A549 (cell line): ENCODE data around the gene RTN4RL1. TPM values are rescaled to one million over a fixed set of nuclear protein-coding genes. Genes with fewer than 3 reads are reported as not detected.

Source experiments
- ATAC-seq, 2 experiments: fragments of 200-7000 bp in 1 of 2; fragments of >200 bp in 1 of 2; cut with Nextera tagmentation in 1 of 2; cut with Tn5 transposase in 1 of 2; 3 replicates each; pipeline versions ENCODE4 v1.8.0 to v1.9.1; 2018 to 2020; ENCODE audit warnings: mild to moderate bottlenecking in 1 of 2, moderate library complexity in 1 of 2
- CTCF ChIA-PET: fragments of 300-600 bp; sonication (Branson Sonifier 250); formaldehyde crosslinking; extraction: SDS; loops from one replicate; lab custom pipeline; 2021; ENCODE audit warnings: antibody characterized with exemption, inconsistent platforms; lab: Yijun Ruan, JAX
- POLR2A ChIA-PET: fragments of 350-600 bp; formaldehyde crosslinking; extraction: SDS; loops from one replicate; lab custom pipeline; 2021; ENCODE audit warnings: antibody characterized with exemption, inconsistent platforms; lab: Yijun Ruan, JAX
- DNase-seq, 2 experiments: peaks; one replicate each; pipeline versions ENCODE4 v3.0.0 to v3.0.0-alpha.2; 2011 to 2016; ENCODE audit warnings: low read depth in 1 of 2, low spot score in 1 of 2
- FAIRE-seq: peaks from 2 replicates; lab custom pipeline; 2011; peaks lifted over from hg19 to GRCh38; lab: Jason Lieb, UNC
- H3K27ac ChIP-seq, 2 experiments: fragments of >200 bp; sonication (Bioruptor Twin); formaldehyde crosslinking; 3 replicates each; pipeline ENCODE4 v1.5.1; 2016 to 2017
- H3K4me1 ChIP-seq: fragments of >200 bp; sonication (Bioruptor Twin); formaldehyde crosslinking; 3 replicates; pipeline ENCODE4 v1.6.1; 2016
- H3K4me2 ChIP-seq: fragments of >200 bp; sonication (Bioruptor Twin); formaldehyde crosslinking; 3 replicates; pipeline ENCODE4 v1.6.1; 2016
- H3K4me3 ChIP-seq: fragments of >200 bp; sonication (Bioruptor Twin); formaldehyde crosslinking; 3 replicates; pipeline ENCODE4 v1.5.1; 2016
- H3K9me3 ChIP-seq: fragments of >200 bp; sonication (Bioruptor Twin); formaldehyde crosslinking; 3 replicates; pipeline ENCODE4 v1.6.1; 2016
- BCL3 ChIP-seq: fragments of >200 bp; sonication (Bioruptor Twin); formaldehyde crosslinking; IDR thresholded peaks from 3 replicates; pipeline ENCODE4 v1.6.1; 2016
- BHLHE40 ChIP-seq: IDR thresholded peaks from 2 replicates; pipeline ENCODE4 v1.6.1; 2012; ENCODE audit warnings: low read depth, low read length, inconsistent platforms
- CBX2 ChIP-seq: fragments of 200-600 bp; sonication (generic); IDR thresholded peaks from 2 replicates; pipeline ENCODE4 v1.6.1; 2016; ENCODE audit warnings: low read depth, mild to moderate bottlenecking, borderline replicate concordance
- CHD2 ChIP-seq: fragments of 150-350 bp; IDR thresholded peaks from 2 replicates; pipeline ENCODE4 v1.6.1; 2014; ENCODE audit warnings: low read length; ENCODE audit not compliant: partially characterized antibody
- EP300 ChIP-seq, 2 experiments: fragments of >200 bp; sonication (Bioruptor Twin); formaldehyde crosslinking; IDR thresholded peaks; 2 replicates in 1 of 2; 3 replicates in 1 of 2; pipeline ENCODE4 v1.6.1; 2016 to 2017
- FOSB ChIP-seq: fragments of 250-450 bp; sonication (Bioruptor Pico); IDR thresholded peaks from 2 replicates; pipeline ENCODE4 v1.5.0; 2020; ENCODE audit warnings: mild to moderate bottlenecking, moderate library complexity
- FOSL2 ChIP-seq, 2 experiments: fragments of 450-650 bp in 1 of 2; fragments of >200 bp in 1 of 2; sonication (Bioruptor Twin) in 1 of 2; formaldehyde crosslinking; IDR thresholded peaks; 2 replicates each; pipeline versions ENCODE4 v1.5.0 to v1.6.1; 2016 to 2020; ENCODE audit warnings: mild to moderate bottlenecking in 1 of 2, moderate library complexity in 1 of 2
- FOXS1 ChIP-seq: fragments of 250-450 bp; sonication (Bioruptor Pico); IDR thresholded peaks from 2 replicates; pipeline ENCODE4 v1.5.0; 2020; ENCODE audit warnings: mild to moderate bottlenecking, moderate library complexity
- GATA3 ChIP-seq: IDR thresholded peaks from 2 replicates; pipeline ENCODE4 v1.6.1; 2012; ENCODE audit warnings: borderline replicate concordance
- HMGXB4 ChIP-seq: fragments of 250-450 bp; sonication (Bioruptor Pico); IDR thresholded peaks from 2 replicates; pipeline ENCODE4 v1.5.0; 2021; ENCODE audit warnings: mild to moderate bottlenecking, moderate library complexity, borderline replicate concordance
- HOXB13 ChIP-seq: fragments of 250-450 bp; sonication (Bioruptor Pico); IDR thresholded peaks from 2 replicates; pipeline ENCODE4 v1.5.0; 2020; ENCODE audit warnings: low read depth, mild to moderate bottlenecking, moderate library complexity
- HOXB5 ChIP-seq: fragments of 250-450 bp; sonication (Bioruptor Pico); IDR thresholded peaks from 2 replicates; pipeline ENCODE4 v1.5.0; 2020; ENCODE audit warnings: mild to moderate bottlenecking, moderate library complexity
- KDM1A ChIP-seq: fragments of 200-600 bp; sonication (generic); IDR thresholded peaks from 2 replicates; pipeline ENCODE4 v1.6.1; 2016; ENCODE audit warnings: low read depth, mild to moderate bottlenecking
- MAX ChIP-seq: IDR thresholded peaks from 2 replicates; pipeline ENCODE4 v1.6.1; 2012
- MAZ ChIP-seq: fragments of 150-350 bp; IDR thresholded peaks from 2 replicates; pipeline ENCODE4 v1.6.1; 2014; ENCODE audit warnings: antibody characterized with exemption, low read depth, low read length, borderline replicate concordance
- MYC ChIP-seq: IDR thresholded peaks from 2 replicates; pipeline ENCODE4 v1.6.1; 2012; ENCODE audit warnings: mild to moderate bottlenecking, inconsistent platforms, low read length, improper control_type of control experiment, borderline replicate concordance
- NR3C1 ChIP-seq: fragments of >200 bp; sonication (Bioruptor Twin); formaldehyde crosslinking; IDR thresholded peaks from 3 replicates; pipeline ENCODE4 v1.6.1; 2017
- POLR2AphosphoS2 ChIP-seq: conservative IDR thresholded peaks from 2 replicates; pipeline ENCODE4 v1.6.1; 2012; ENCODE audit warnings: low read length, improper control_type of control experiment, inconsistent platforms
- RCOR1 ChIP-seq: fragments of 150-350 bp; IDR thresholded peaks from 2 replicates; pipeline ENCODE4 v1.6.1; 2014; ENCODE audit warnings: antibody characterized with exemption, low read length, low read depth
- REST ChIP-seq: fragments of 200-600 bp; sonication (generic); IDR thresholded peaks from 2 replicates; pipeline ENCODE4 v1.6.1; 2016; ENCODE audit warnings: antibody characterized with exemption, mild to moderate bottlenecking, moderate library complexity
- RFX5 ChIP-seq: fragments of 450-650 bp; IDR thresholded peaks from 2 replicates; pipeline ENCODE4 v1.7.1; 2014; ENCODE audit warnings: antibody characterized with exemption, mild to moderate bottlenecking, moderate library complexity
- TP53 ChIP-seq: fragments of 250-450 bp; sonication (Bioruptor Pico); IDR thresholded peaks from 2 replicates; pipeline ENCODE4 v1.5.0; 2021; ENCODE audit warnings: mild to moderate bottlenecking, moderate library complexity
- WGBS: methylation state at CpG from one replicate; pipeline ENCODE4 v1.1.6; 2017; ENCODE audit errors: missing lambda C conversion rate; 5-methylcytosine and 5-hydroxymethylcytosine counted together
- polyA plus RNA-seq, 4 experiments: library from polyadenylated mRNA; depleted of rRNA in 3 of 4; stranded (reverse); fragments of >200 nt; fragmentation: RNase III in 1 of 4; extraction: RNeasy Plus Mini Kit Qiagen cat#74134 plus additional on column Dnase treatment in 1 of 4; gene quantifications; 2 replicates in 3 of 4; 3 replicates in 1 of 4; pipeline ENCODE4 v1.2.3, GENCODE V29; 2011 to 2017
- TF ChIP-seq, protein P1 (sequence below): IDR thresholded peaks from 2 replicates; pipeline ENCODE4 v1.6.1; 2012; ENCODE audit warnings: low read depth, borderline replicate concordance
- TF ChIP-seq, protein P2 (sequence below): fragments of 150-350 bp; IDR thresholded peaks from 2 replicates; pipeline ENCODE4 v1.6.1; 2014; ENCODE audit warnings: low read depth, mild to moderate bottlenecking, low read length
- TF ChIP-seq, protein P3 (sequence below): fragments of 450-650 bp; IDR thresholded peaks from 2 replicates; pipeline ENCODE4 v1.6.1; 2014; ENCODE audit warnings: antibody characterized with exemption

RTN4RL1 gene
- polyA plus RNA-seq, 2 of the 4 experiments (the other 2 are of a cell fraction), result 0.39 to 1.5 TPM

- no peak for DNase-seq
- TF ChIP-seq TP53 (CRISPR knock-in tag), result no peak
- TF ChIP-seq HOXB5 (CRISPR knock-in tag), result no peak
- no peak for TF ChIP-seq EP300 (IDR thresholded peaks at IDR 0.05)
- TF ChIP-seq CBX2, result no peak
- TF ChIP-seq BCL3, result no peak
- TF ChIP-seq, protein P1, sequence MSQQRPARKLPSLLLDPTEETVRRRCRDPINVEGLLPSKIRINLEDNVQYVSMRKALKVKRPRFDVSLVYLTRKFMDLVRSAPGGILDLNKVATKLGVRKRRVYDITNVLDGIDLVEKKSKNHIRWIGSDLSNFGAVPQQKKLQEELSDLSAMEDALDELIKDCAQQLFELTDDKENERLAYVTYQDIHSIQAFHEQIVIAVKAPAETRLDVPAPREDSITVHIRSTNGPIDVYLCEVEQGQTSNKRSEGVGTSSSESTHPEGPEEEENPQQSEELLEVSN, result no peak
- TF ChIP-seq HOXB13 (CRISPR knock-in tag), result no peak
- no peak for TF ChIP-seq POLR2AphosphoS2
- TF ChIP-seq MYC, result no peak
- TF ChIP-seq CHD2, result no peak
- no peak for TF ChIP-seq RCOR1
- TF ChIP-seq RFX5, result no peak
- TF ChIP-seq BHLHE40, result no peak
- TF ChIP-seq, protein P2, sequence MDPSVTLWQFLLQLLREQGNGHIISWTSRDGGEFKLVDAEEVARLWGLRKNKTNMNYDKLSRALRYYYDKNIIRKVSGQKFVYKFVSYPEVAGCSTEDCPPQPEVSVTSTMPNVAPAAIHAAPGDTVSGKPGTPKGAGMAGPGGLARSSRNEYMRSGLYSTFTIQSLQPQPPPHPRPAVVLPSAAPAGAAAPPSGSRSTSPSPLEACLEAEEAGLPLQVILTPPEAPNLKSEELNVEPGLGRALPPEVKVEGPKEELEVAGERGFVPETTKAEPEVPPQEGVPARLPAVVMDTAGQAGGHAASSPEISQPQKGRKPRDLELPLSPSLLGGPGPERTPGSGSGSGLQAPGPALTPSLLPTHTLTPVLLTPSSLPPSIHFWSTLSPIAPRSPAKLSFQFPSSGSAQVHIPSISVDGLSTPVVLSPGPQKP, result no peak
- H3K4me3 ChIP-seq, result no peak overlapping the region
- no peak for FAIRE-seq
- ChIA-PET POLR2A (no interaction called here), CTCF (interaction anchor here (1.8 to 20.9 kb wide), 2 partner anchors 10 to 128 kb away, joined by 5 to 213 read pairs; partner anchors contain the start of genes DPH1 and RTN4RL1)
- WGBS, result 93% methylated on average over 17 of the region's 17 CpGs
- H3K27ac ChIP-seq, result no peak overlapping the region
- H3K4me1 ChIP-seq, result no peaks in the 10 kb centered on the region
- no peak overlapping the region for H3K4me2 ChIP-seq
- no peak for ATAC-seq
- H3K9me3 ChIP-seq, result no peaks in the 10 kb centered on the region
Observed at GRCh38 chr17:1898332-1898731, 126.8 kb downstream of the RTN4RL1 start.

DNA sequence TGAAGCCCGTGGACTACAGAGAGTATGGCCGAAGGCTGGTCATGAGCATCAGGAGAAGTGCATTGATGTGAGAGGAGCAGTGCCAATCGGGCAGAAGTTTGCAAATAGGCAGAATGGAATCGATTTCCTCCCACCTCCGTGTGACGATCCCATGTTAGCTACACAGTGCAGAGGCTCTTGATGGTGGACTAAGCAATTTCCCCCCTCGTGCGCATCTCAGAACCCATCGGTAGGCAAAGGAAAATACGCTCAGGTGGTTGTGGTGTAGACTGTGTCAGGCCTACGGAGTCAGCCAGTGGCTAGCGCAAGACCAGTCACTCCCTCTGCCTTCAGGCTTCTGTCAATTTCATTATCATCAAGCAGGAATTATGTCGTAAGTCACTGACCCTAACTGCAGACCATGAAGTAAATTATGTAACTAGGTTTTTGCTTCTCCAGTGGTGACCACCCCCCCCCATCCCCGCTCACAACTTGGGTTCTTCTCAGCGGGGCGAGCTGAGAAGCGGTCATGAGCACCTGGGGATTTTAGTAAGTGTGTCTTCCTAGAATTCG is 128.0 kb downstream of the RTN4RL1 start:
- no peak for TF ChIP-seq REST
- TF ChIP-seq, protein P3, sequence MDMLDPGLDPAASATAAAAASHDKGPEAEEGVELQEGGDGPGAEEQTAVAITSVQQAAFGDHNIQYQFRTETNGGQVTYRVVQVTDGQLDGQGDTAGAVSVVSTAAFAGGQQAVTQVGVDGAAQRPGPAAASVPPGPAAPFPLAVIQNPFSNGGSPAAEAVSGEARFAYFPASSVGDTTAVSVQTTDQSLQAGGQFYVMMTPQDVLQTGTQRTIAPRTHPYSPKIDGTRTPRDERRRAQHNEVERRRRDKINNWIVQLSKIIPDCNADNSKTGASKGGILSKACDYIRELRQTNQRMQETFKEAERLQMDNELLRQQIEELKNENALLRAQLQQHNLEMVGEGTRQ, result no peak
- TF ChIP-seq GATA3, result no peak
- no peak for TF ChIP-seq FOSL2 (IDR thresholded peaks at IDR 0.05)
- no peak for TF ChIP-seq FOSL2 (CRISPR knock-in tag; IDR thresholded peaks at IDR 0.05)
- TF ChIP-seq KDM1A, result no peak
- TF ChIP-seq HMGXB4 (CRISPR knock-in tag), result no peak
- no peak for TF ChIP-seq FOSB
- TF ChIP-seq MAZ, result no peak
- TF ChIP-seq FOXS1 (CRISPR knock-in tag), result no peak
- no peak for TF ChIP-seq MAX
- no peak for TF ChIP-seq NR3C1
- no peaks in the 10 kb centered on the region for H3K9me3 ChIP-seq
- CTCF ChIA-PET, result interaction anchor here (0.7 to 20.9 kb wide), 7 partner anchors 12 to 586 kb away, joined by 3 to 213 read pairs (median 5); partner anchors contain the start of genes DPH1 and RTN4RL1
- POLR2A ChIA-PET, result no interaction called here
- ATAC-seq, result 0 out of 6 replicates have a peak, but pooled peaks of 1 of the 2 experiments have one; percentile 44
- WGBS, result 85% methylated on average over 18 of the region's 18 CpGs
- DNase-seq, result no peak
- H3K27ac ChIP-seq, result no peak overlapping the region
- no peak for FAIRE-seq
- H3K4me1 ChIP-seq, result no peaks in the 10 kb centered on the region
- no peak overlapping the region for H3K4me2 ChIP-seq
- no peak overlapping the region for H3K4me3 ChIP-seq
